Breast epithelium (tissue), 4 donors: ENCODE measurements around the gene GABRP. TPM values are rescaled to one million over a fixed set of nuclear protein-coding genes. Genes with fewer than 3 reads are reported as not detected.

Source experiments
- DNase-seq, 2 donors: peaks; one replicate each; pipeline ENCODE4 v3.0.0-alpha.2; 2019; ENCODE audit warnings: low spot score in 2 of 2
- H3K27ac ChIP-seq, 2 donors: fragments of 200-600 bp; sonication (generic) in 1 of 2; one replicate each; pipeline ENCODE4 v1.5.1; 2016 to 2019; ENCODE audit warnings: mild to moderate bottlenecking in 1 of 2
- H3K27me3 ChIP-seq, 2 donors: fragments of 200-600 bp; sonication (generic) in 1 of 2; one replicate each; pipeline versions ENCODE4 v1.5.1 to v1.6.0; 2017 to 2019; ENCODE audit warnings: control low read depth in 1 of 2, mild to moderate bottlenecking in 1 of 2
- H3K36me3 ChIP-seq: fragments of 200-600 bp; one replicate; pipeline ENCODE4 v1.5.1; 2019
- H3K4me1 ChIP-seq, 2 donors: fragments of 200-600 bp; sonication (generic); one replicate each; pipeline ENCODE4 v1.5.1; 2016 to 2019; ENCODE audit warnings: control low read depth in 1 of 2
- H3K4me3 ChIP-seq, 3 donors: fragments of 200-600 bp; sonication (generic); 1 replicate in 2 of 3; 2 replicates in 1 of 3; pipeline ENCODE4 v1.5.1; 2016 to 2019; ENCODE audit warnings: mild to moderate bottlenecking in 3 of 3, moderate library complexity in 2 of 3
- H3K9me3 ChIP-seq, 2 donors: fragments of 200-600 bp; sonication (generic) in 1 of 2; one replicate each; pipeline ENCODE4 v1.5.1; 2016 to 2019; ENCODE audit warnings: control low read depth in 1 of 2
- CTCF ChIP-seq, 3 donors: fragments of 450-650 bp; IDR thresholded peaks; one replicate each; pipeline ENCODE4 v1.5.1; 2016 to 2017; ENCODE audit warnings: antibody characterized with exemption in 3 of 3, mild to moderate bottlenecking in 3 of 3, moderate library complexity in 3 of 3
- POLR2A ChIP-seq: fragments of 450-650 bp; IDR thresholded peaks from one replicate; pipeline ENCODE4 v1.6.1; 2016; ENCODE audit warnings: antibody characterized with exemption, mild to moderate bottlenecking, moderate library complexity
- POLR2AphosphoS5 ChIP-seq, 3 donors: sonication (generic); formaldehyde crosslinking; IDR thresholded peaks; one replicate each; pipeline ENCODE4 v1.6.1; 2017; ENCODE audit warnings: antibody characterized with exemption in 3 of 3
- intact Hi-C: fragments of 100-400 bp; cut with DNase I; formaldehyde crosslinking; loops from one replicate; pipeline ENCODE4 v1.15.1; 2023; ENCODE audit warnings: low total_unique reads
- total RNA-seq, 3 donors: library from RNA; depleted of rRNA; stranded (reverse); fragments of >200 nt; gene quantifications; one replicate each; pipeline ENCODE4 v1.1.0, GENCODE V29; 2016

The GABRP gene
- total RNA-seq, 3 donors from 2014 or later, result 0.32 to 241 (median 52.4) TPM

- Histone ChIP-seq H3K4me3 (no peak overlapping the region), H3K27me3 (no peaks in the 10 kb centered on the region), H3K36me3 (no peaks in the 10 kb centered on the region), H3K27ac (no peak overlapping the region), H3K9me3 (peaks cover 0 to 16% of the 10 kb centered on the region in 2 donors), H3K4me1 (no peaks in the 10 kb centered on the region)
- TF ChIP-seq POLR2A, result no peak
- TF ChIP-seq POLR2AphosphoS5 (IDR thresholded peaks at IDR 0.05), result no peak
- no peak for TF ChIP-seq CTCF (IDR thresholded peaks at IDR 0.05)
- DNase-seq, result no peak
- intact Hi-C loops, result no loop called here
Observed at GRCh38 chr5:170739446-170739845, 44.1 kb upstream of the GABRP start.

- H3K27me3 ChIP-seq, result no peaks in the 10 kb centered on the region
- H3K27ac ChIP-seq, result no peak overlapping the region
- H3K4me1 ChIP-seq, result no peaks in the 10 kb centered on the region
- H3K36me3 ChIP-seq, result no peaks in the 10 kb centered on the region
- TF ChIP-seq POLR2A, result no peak
- no peak for TF ChIP-seq POLR2AphosphoS5 (IDR thresholded peaks at IDR 0.05)
- no peak for TF ChIP-seq CTCF (IDR thresholded peaks at IDR 0.05)
- intact Hi-C loops, result no loop called here
- H3K9me3 ChIP-seq, result peaks cover 0 to 4% of the 10 kb centered on the region in 2 donors
- H3K4me3 ChIP-seq, result no peak overlapping the region
- no peak for DNase-seq
Observed at GRCh38 chr5:170740551-170741205, 42.8 kb upstream of the GABRP start.

GRCh38 chr5:170741801-170742200, 41.7 kb upstream of the GABRP start:
- Histone ChIP-seq H3K27me3 (no peaks in the 10 kb centered on the region), H3K4me1 (no peaks in the 10 kb centered on the region), H3K9me3 (no peaks in the 10 kb centered on the region), H3K36me3 (no peaks in the 10 kb centered on the region), H3K27ac (no peak overlapping the region), H3K4me3 (no peak overlapping the region)
- TF ChIP-seq POLR2A (no peak), CTCF (IDR thresholded peaks at IDR 0.05) (no peak), POLR2AphosphoS5 (IDR thresholded peaks at IDR 0.05) (no peak)
- intact Hi-C loops, result no loop called here
- DNase-seq, result no peak

GRCh38 chr5:170743876-170744212, 39.7 kb upstream of the GABRP start:
- Histone ChIP-seq H3K4me1 (peaks cover 0 to 4% of the 10 kb centered on the region in 2 donors), H3K9me3 (no peaks in the 10 kb centered on the region), H3K36me3 (no peaks in the 10 kb centered on the region), H3K4me3 (no peak overlapping the region), H3K27ac (no peak overlapping the region), H3K27me3 (no peaks in the 10 kb centered on the region)
- TF ChIP-seq POLR2AphosphoS5 (IDR thresholded peaks at IDR 0.05) (no peak), POLR2A (no peak), CTCF (IDR thresholded peaks at IDR 0.05) (no peak)
- intact Hi-C loops, result no loop called here
- DNase-seq, result no peak

GRCh38 chr5:170745481-170746071, 37.9 kb upstream of the GABRP start:
- Histone ChIP-seq H3K27ac (peak overlapping the region; percentile 84 to 92), H3K9me3 (no peaks in the 10 kb centered on the region), H3K4me1 (peaks cover 0 to 6% of the 10 kb centered on the region in 2 donors), H3K36me3 (no peaks in the 10 kb centered on the region), H3K4me3 (peak overlapping the region in 2 of 3 donors; percentile 22 to 46), H3K27me3 (no peaks in the 10 kb centered on the region)
- intact Hi-C loops, result no loop called here
- DNase-seq, result peak in 1 of 2 donors; percentile 69
- TF ChIP-seq POLR2AphosphoS5 (IDR thresholded peaks at IDR 0.05), result peak in 1 of 3 donors; percentile 41
- TF ChIP-seq POLR2A, result no peak
